A549 (cell line): Measurements from ENCODE around the gene FAM193A.

Experiments
- BHLHE40 ChIP-seq: IDR thresholded peaks from 2 replicates; pipeline ENCODE4 v1.6.1; 2012; ENCODE audit warnings: low read depth, low read length, inconsistent platforms
- CTCF ChIP-seq: fragments of >200 bp; sonication (Bioruptor Twin); formaldehyde crosslinking; IDR thresholded peaks from 3 replicates; pipeline ENCODE4 v1.5.1; 2016
- EP300 ChIP-seq, 2 experiments: fragments of >200 bp; sonication (Bioruptor Twin); formaldehyde crosslinking; IDR thresholded peaks; 2 replicates in 1 of 2; 3 replicates in 1 of 2; pipeline ENCODE4 v1.6.1; 2016 to 2017
- MAZ ChIP-seq: fragments of 150-350 bp; IDR thresholded peaks from 2 replicates; pipeline ENCODE4 v1.6.1; 2014; ENCODE audit warnings: antibody characterized with exemption, low read depth, low read length, borderline replicate concordance
- NFE2L2 ChIP-seq: fragments of 150-350 bp; conservative IDR thresholded peaks from 2 replicates; pipeline ENCODE4 v1.6.1; 2014; ENCODE audit warnings: low read length
- POLR2A ChIP-seq: IDR thresholded peaks from 2 replicates; pipeline ENCODE4 v1.6.1; 2012; ENCODE audit warnings: mild to moderate bottlenecking, low read length
- RCOR1 ChIP-seq: fragments of 150-350 bp; IDR thresholded peaks from 2 replicates; pipeline ENCODE4 v1.6.1; 2014; ENCODE audit warnings: antibody characterized with exemption, low read length, low read depth
- REST ChIP-seq: fragments of 200-600 bp; sonication (generic); IDR thresholded peaks from 2 replicates; pipeline ENCODE4 v1.6.1; 2016; ENCODE audit warnings: antibody characterized with exemption, mild to moderate bottlenecking, moderate library complexity
- RFX5 ChIP-seq: fragments of 450-650 bp; IDR thresholded peaks from 2 replicates; pipeline ENCODE4 v1.7.1; 2014; ENCODE audit warnings: antibody characterized with exemption, mild to moderate bottlenecking, moderate library complexity
- SMC3 ChIP-seq: fragments of >200 bp; sonication (Bioruptor Twin); formaldehyde crosslinking; IDR thresholded peaks from 3 replicates; pipeline ENCODE4 v1.6.1; 2018; ENCODE audit warnings: inconsistent platforms
- USF2 ChIP-seq: fragments of 450-650 bp; IDR thresholded peaks from 2 replicates; pipeline ENCODE4 v1.6.1; 2014; ENCODE audit warnings: antibody characterized with exemption

GRCh38 chr4:2574009-2574408 lies 37.6 kb downstream of the FAM193A start:
- TF ChIP-seq MAZ = no peak
- no peak for TF ChIP-seq REST
- no peak for TF ChIP-seq CTCF
- no peak for TF ChIP-seq NFE2L2
- TF ChIP-seq BHLHE40 = no peak
- no peak for TF ChIP-seq SMC3
- TF ChIP-seq RCOR1 = no peak
- no peak for TF ChIP-seq EP300 (IDR thresholded peaks at IDR 0.05)
- no peak for TF ChIP-seq USF2
- no peak for TF ChIP-seq POLR2A
- TF ChIP-seq RFX5 = no peak
